GM12872 (cell line): Measurements from ENCODE around the gene PRF1.

ENCODE experiments used
- CTCF ChIP-seq: IDR thresholded peaks from 3 replicates; pipeline ENCODE4 v1.5.1; 2011; ENCODE audit warnings: low read depth, mild to moderate bottlenecking, low read length, moderate library complexity; ENCODE audit not compliant: insufficient read depth

Gene PRF1

GRCh38 chr10:70582793-70583668 is 19.5 kb downstream of the PRF1 start:
- TF ChIP-seq CTCF, result no peak

- TF ChIP-seq CTCF, result no peak
Measured at GRCh38 chr10:70579234-70580002, 23.1 kb downstream of the PRF1 start.

- TF ChIP-seq CTCF, result no peak
Measured at GRCh38 chr10:70578371-70578947, 24.1 kb downstream of the PRF1 start.

- TF ChIP-seq CTCF, result no peak
Measured at GRCh38 chr10:70576803-70577517, 25.6 kb downstream of the PRF1 start.

GRCh38 chr10:70575874-70576802 is 26.4 kb downstream of the PRF1 start:
- no peak for TF ChIP-seq CTCF

GRCh38 chr10:70575486-70575873 is 27.1 kb downstream of the PRF1 start:
- no peak for TF ChIP-seq CTCF
